GM12873 (cell line): Measurements from ENCODE around the gene MLLT10.

Experiments
- CTCF ChIP-seq: IDR thresholded peaks from 2 replicates; pipeline ENCODE4 v1.5.1; 2012; ENCODE audit warnings: low read depth, mild to moderate bottlenecking, moderate library complexity, low read length, control low read depth; ENCODE audit not compliant: insufficient read depth; ENCODE audit errors: missing control alignments

MLLT10 gene

GRCh38 chr10:21497177-21497807 lies 36.7 kb upstream of the MLLT10 start:
- TF ChIP-seq CTCF, result no peak

DNA sequence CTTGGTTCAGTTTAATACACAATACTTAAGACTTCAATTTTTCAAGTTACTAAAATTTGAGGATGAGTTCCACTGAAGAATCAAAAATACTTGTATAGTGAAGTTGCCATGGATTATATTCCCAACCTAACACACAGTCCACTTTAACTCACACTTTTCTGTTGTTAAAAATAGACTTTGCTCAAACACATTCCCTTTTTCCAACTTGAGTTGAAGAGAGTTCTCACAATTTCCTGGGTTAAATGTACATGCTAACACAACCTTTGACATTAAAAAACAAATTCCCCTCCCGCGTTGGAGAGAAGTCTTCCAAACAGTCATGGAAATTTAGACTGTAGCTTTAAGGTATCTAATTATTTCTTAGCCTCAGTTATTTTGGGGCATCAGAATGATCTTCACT lies 35.7 kb upstream of the MLLT10 start:
- TF ChIP-seq CTCF, result no peak

- no peak for TF ChIP-seq CTCF
These were observed 35.0 kb upstream of the MLLT10 start for GRCh38 chr10:21498986-21499385.

DNA sequence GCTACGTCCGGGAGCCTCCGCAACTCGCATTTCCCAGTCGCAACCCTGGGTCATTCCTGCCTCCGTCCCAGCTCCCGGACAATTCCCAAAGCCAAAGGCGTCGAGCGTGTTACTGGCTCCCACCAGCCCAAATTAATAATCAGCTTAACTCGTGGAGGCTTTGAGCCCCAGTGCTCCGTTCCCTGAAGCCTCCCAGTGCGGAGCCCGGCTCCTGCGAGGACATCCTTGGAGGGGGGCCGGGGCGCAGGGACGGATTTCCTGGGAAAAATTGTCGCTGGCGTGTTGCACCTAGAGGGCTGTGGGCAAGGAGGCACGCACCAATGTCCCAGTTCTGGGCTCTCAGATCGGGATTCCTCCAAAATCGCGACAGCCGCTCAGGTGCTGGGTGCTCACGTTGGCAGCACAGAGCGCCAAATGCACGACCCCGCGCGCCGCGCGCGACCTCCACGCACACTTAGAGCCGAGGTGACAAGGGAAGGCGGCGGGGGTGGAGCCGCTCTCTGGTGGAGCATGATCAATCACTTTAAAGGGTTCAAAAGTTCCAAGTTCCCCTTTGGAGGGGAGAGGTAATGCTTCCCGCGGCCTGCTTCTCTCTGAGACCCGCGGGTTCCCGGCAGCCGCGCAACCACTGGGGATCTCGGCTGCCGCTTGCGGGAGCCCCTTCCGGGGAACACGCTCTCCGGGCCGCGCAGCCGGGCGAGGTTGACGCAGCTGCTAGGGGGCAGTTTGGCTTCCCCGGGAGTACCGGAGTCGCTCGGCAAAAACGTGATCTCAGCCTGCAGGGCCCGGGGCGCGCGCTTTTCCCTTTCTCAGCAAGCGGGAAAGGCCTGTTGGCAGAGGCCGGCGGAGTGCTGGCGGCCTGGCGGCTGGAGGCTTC lies 34.1 kb upstream of the MLLT10 start:
- no peak for TF ChIP-seq CTCF

- TF ChIP-seq CTCF, result no peak
These were observed 33.5 kb upstream of the MLLT10 start for GRCh38 chr10:21500578-21500910.

DNA sequence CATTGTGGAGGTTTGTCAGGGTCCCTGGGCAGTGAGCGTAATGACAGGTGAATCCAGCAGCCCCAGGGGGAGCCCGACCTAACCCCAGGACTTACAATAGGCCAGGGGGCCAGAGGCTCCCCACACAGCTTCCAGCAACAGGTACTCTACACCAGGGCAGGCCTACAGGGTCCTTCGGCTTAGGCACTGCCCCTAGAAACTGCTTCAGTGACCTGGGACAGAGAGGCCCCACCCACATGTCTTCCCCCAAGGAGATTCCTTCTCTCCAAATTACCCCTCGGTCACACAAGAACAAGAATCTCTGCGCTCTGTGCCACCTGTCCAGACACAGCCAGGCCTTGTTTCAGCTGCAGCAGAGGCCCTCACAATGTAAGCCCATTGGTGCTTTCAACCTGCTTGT lies 32.9 kb upstream of the MLLT10 start:
- no peak for TF ChIP-seq CTCF

DNA sequence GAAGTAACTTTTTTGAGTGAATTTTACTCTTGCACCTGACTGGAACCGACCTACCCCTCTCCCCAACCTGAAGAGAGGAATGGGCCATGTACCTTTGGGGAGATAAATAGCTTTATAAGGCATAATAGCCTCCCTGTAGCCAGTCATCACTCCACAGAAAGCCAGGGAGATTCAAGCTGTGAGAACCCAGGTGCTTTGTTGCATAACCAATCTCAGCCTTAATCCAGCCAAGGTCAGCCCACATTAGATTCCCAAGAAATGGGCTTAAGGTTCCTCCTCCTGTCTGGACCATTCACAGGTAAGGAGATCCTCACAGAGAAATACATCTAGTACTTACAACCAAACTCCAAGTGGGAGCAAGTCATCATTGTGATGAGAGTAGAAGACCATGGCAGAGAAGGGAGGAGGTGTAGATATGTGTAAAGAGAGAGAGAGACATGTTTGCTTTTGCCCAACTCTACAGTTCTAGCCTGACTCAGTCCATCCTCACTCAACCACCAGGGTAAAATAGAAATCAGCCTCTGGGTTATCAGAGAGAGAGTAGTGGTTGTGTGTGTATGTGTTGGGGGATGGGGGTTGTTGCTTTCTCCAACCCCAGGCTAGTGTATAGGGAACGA lies 32.2 kb upstream of the MLLT10 start:
- TF ChIP-seq CTCF, result no peak
